ENCODE data around the gene RIMOC1. TPM values are rescaled to one million over a fixed set of nuclear protein-coding genes. Genes with fewer than 3 reads are reported as not detected.

The RIMOC1 gene
- total RNA-seq, 1 donor from 2014 or later: 47.7 TPM

DNA sequence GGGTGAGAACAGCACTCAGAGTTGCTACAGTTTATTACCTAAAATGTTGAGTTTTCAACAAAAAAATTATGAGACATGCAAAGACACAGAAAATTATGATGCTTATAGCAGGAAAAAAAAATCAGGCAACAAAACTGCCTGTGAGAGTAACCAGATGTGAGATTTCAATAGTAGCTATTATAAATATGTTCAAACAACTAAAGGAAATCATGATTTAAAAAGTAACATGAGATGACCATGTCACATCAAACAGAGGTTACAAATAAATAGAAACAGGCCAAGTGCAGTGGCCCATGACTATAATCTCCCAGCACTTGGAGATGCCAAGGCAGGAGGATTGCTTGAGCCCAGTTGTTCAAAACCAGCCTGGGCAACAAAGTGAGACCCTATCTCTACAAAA, 12.1 kb upstream of the RIMOC1 start:
- TF ChIP-seq, protein P1, sequence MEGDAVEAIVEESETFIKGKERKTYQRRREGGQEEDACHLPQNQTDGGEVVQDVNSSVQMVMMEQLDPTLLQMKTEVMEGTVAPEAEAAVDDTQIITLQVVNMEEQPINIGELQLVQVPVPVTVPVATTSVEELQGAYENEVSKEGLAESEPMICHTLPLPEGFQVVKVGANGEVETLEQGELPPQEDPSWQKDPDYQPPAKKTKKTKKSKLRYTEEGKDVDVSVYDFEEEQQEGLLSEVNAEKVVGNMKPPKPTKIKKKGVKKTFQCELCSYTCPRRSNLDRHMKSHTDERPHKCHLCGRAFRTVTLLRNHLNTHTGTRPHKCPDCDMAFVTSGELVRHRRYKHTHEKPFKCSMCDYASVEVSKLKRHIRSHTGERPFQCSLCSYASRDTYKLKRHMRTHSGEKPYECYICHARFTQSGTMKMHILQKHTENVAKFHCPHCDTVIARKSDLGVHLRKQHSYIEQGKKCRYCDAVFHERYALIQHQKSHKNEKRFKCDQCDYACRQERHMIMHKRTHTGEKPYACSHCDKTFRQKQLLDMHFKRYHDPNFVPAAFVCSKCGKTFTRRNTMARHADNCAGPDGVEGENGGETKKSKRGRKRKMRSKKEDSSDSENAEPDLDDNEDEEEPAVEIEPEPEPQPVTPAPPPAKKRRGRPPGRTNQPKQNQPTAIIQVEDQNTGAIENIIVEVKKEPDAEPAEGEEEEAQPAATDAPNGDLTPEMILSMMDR (conservative IDR thresholded peaks at IDR 0.05): no peak
- peaks cover 6% of the 10 kb centered on the region for H3K9me3 Mint-ChIP-seq
- no peak overlapping the region for H3K27ac Mint-ChIP-seq (ENCODE audit: unreplicated experiment)
- H3K4me3 Mint-ChIP-seq: no peak overlapping the region
- no peaks in the 10 kb centered on the region for H3K36me3 Mint-ChIP-seq (ENCODE audit: low read depth)
- peaks cover 43% of the 10 kb centered on the region for H3K27me3 Mint-ChIP-seq (ENCODE audit: low read depth)
- DNase-seq (ENCODE audit: low read depth, low spot score): no peak
- H3K4me1 Mint-ChIP-seq: no peaks in the 10 kb centered on the region

DNA sequence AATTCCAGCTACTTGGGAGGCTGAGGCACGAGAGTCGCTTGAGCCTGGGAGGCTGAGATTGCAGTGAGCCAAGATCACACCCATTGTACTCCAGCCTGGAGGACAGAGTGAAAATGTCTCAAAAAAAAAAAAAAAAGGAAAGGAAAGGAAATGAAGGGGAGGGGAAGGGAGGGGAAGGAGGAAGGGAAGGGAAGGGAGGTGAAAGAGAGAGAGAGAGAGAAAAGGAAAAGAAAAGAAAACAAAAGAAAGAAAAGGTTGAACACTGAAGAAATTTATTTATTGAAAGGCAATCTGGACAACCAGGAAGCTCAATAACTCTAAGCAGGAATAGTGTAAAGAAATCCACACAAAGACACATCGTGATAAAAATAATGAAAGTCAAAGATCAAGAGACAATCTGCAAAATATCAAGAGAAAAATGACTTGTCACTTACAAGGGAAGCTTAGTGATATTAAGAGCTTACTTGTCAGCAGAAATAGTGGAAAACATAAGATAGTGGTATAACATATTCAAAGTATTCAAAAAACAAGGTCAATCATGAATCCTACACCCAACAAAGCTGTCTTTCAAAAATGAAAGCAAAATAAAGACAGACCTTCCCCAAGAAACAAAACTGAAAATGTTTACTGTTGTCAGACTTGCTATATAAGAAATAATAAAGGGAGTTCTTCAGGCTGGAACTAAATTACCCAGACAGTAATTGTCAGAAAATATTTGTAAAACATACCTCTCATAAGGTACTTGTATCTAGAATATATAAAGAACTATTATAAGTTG, 10.9 kb upstream of the RIMOC1 start:
- no peak for DNase-seq (ENCODE audit: low read depth, low spot score)
- Mint-ChIP-seq H3K4me3 (no peak overlapping the region), H3K36me3 (ENCODE audit: low read depth) (no peaks in the 10 kb centered on the region), H3K27me3 (ENCODE audit: low read depth) (peaks cover 48% of the 10 kb centered on the region), H3K4me1 (no peaks in the 10 kb centered on the region), H3K27ac (ENCODE audit: unreplicated experiment) (no peak overlapping the region), H3K9me3 (peaks cover 2% of the 10 kb centered on the region)
- TF ChIP-seq, protein P1 (conservative IDR thresholded peaks at IDR 0.05): no peak

DNA sequence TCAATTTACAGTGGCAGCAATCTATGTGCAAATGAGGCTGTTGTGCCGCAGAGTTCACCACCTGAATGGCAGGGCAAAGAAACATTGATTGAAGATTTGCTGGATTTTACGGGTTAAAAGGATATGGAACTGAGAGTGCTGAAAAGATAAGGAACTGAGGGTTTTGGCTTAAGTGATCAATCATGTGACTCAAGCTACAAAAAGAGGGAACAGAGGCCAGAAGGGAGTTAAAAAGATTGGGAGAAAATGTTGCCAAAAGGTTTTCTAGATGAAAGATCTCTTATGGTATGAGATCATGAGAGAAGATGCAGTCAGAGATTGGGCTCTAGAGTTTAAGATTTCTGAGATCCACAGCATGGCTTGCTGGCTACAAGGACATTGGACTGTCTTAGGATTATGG, 7.9 kb upstream of the RIMOC1 start:
- no peak for DNase-seq (ENCODE audit: low read depth, low spot score)
- Mint-ChIP-seq H3K4me3 (no peak overlapping the region), H3K36me3 (ENCODE audit: low read depth) (no peaks in the 10 kb centered on the region), H3K4me1 (no peaks in the 10 kb centered on the region), H3K9me3 (peaks cover 2% of the 10 kb centered on the region), H3K27me3 (ENCODE audit: low read depth) (peaks cover 49% of the 10 kb centered on the region), H3K27ac (ENCODE audit: unreplicated experiment) (no peak overlapping the region)
- TF ChIP-seq, protein P1 (conservative IDR thresholded peaks at IDR 0.05): no peak

DNA sequence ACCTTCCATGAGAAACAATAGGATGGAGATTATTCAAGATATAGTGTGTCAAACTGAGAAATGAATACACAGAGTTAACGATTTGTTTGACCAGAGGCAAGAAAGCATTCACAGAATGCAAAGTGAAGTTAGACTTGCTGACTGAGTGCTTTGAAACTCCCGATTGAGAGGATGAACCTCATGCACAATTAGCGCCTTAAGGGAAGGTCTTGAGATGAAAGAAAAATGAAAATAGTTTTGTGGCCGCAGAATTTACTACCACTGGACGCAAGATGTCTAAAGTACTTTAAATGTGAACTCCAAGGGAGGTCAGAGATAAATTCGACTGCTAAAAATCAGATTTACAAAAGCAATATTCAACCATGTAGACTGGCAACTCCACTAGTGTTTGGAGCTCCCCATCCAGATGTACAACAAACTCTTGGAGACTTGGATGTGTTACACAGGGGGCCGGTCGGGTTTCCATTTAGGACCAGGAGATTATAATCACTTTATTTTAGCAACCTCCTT, 707 bp upstream of the RIMOC1 start:
- no peak for DNase-seq (ENCODE audit: low read depth, low spot score)
- H3K4me1 Mint-ChIP-seq: peaks cover 34% of the 10 kb centered on the region
- peak overlapping the region; percentile 98 for H3K4me3 Mint-ChIP-seq
- H3K36me3 Mint-ChIP-seq (ENCODE audit: low read depth): peaks cover 8% of the 10 kb centered on the region
- peak overlapping the region; percentile 93 for H3K27ac Mint-ChIP-seq (ENCODE audit: unreplicated experiment)
- H3K27me3 Mint-ChIP-seq (ENCODE audit: low read depth): peaks cover 12% of the 10 kb centered on the region
- TF ChIP-seq, protein P1 (conservative IDR thresholded peaks at IDR 0.05): no peak
- H3K9me3 Mint-ChIP-seq: peaks cover 6% of the 10 kb centered on the region

DNA sequence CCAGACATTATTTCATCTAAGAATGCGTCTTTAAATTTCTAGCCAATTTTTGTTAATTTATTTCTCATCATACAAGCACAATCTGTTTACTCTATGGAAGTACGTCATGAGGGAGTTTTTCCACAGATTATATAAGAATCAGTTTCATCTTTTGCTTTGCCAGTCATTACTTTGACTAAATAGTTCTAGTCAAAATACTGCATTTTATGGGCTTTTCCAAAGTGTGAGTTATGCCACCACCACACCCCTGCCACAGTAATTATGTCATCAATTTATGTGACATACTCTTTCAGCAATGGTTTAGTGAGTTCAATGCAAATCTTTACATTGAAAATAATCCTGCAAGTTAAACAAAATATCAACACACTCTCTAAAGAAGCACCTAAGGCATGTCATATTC, 2.0 kb downstream of the RIMOC1 start:
- Mint-ChIP-seq H3K27me3 (ENCODE audit: low read depth) (peaks cover 9% of the 10 kb centered on the region), H3K9me3 (peaks cover 6% of the 10 kb centered on the region), H3K27ac (ENCODE audit: unreplicated experiment) (no peak overlapping the region), H3K4me3 (peak overlapping the region; percentile 61), H3K4me1 (peaks cover 34% of the 10 kb centered on the region), H3K36me3 (ENCODE audit: low read depth) (peaks cover 11% of the 10 kb centered on the region)
- TF ChIP-seq, protein P1 (conservative IDR thresholded peaks at IDR 0.05): no peak
- no peak for DNase-seq (ENCODE audit: low read depth, low spot score)

Measured in neural crest cell (in vitro differentiated cells).